ENCODE measurements around the gene COPS7B.

The COPS7B gene

GRCh38 chr2:231786177-231786916 is at the start of gene COPS7B (continued):
- TF ChIP-seq AEBP2 (tag by site-specific recombination; IDR thresholded peaks at IDR 0.05; ENCODE audit: borderline replicate concordance) (0 out of 2 replicates have a peak, but pooled peaks have one; percentile 19), ZNF133 (tag by site-specific recombination; IDR thresholded peaks at IDR 0.05) (peak; percentile 22; the same call in 1 of the 2 replicates), ZNF221 (tag by site-specific recombination; IDR thresholded peaks at IDR 0.05; ENCODE audit: borderline replicate concordance) (no peak), ZSCAN4 (tag by site-specific recombination; IDR thresholded peaks at IDR 0.05) (peak; percentile 74), ZNF350 (tag by site-specific recombination; IDR thresholded peaks at IDR 0.05) (no peak), ZNF555 (tag by site-specific recombination; conservative IDR thresholded peaks at IDR 0.05) (no peak), ZIC2 (tag by site-specific recombination; IDR thresholded peaks at IDR 0.05) (peak; percentile 78), ZNF121 (tag by site-specific recombination; IDR thresholded peaks at IDR 0.05) (0 out of 2 replicates have a peak, but pooled peaks have one; percentile 9), ZBTB8A (tag by site-specific recombination; IDR thresholded peaks at IDR 0.05) (peak; percentile 62), ZNF777 (tag by site-specific recombination; IDR thresholded peaks at IDR 0.05; ENCODE audit: borderline replicate concordance) (peak; percentile 69), ZSCAN18 (tag by site-specific recombination; IDR thresholded peaks at IDR 0.05) (peak; percentile 95), IKZF3 (tag by site-specific recombination; IDR thresholded peaks at IDR 0.05) (peak; percentile 64; the same call in 1 of the 2 replicates), ZNF776 (tag by site-specific recombination; IDR thresholded peaks at IDR 0.05; ENCODE audit: borderline replicate concordance) (no peak), ZNF610 (tag by site-specific recombination; IDR thresholded peaks at IDR 0.05; ENCODE audit: borderline replicate concordance) (peak; percentile 59; the same call in 1 of the 2 replicates), SCRT1 (tag by site-specific recombination; IDR thresholded peaks at IDR 0.05; ENCODE audit: borderline replicate concordance) (peak; percentile 32; the same call in 1 of the 2 replicates), YY1 (tag by site-specific recombination; IDR thresholded peaks at IDR 0.05) (peak; percentile 99), ZNF530 (tag by site-specific recombination; IDR thresholded peaks at IDR 0.05; ENCODE audit: low read depth) (no peak), MEIS1 (CRISPR knock-in tag; IDR thresholded peaks at IDR 0.05; ENCODE audit: borderline replicate concordance) (no peak), ZNF558 (tag by site-specific recombination; IDR thresholded peaks at IDR 0.05) (no peak), RBAK (tag by site-specific recombination; IDR thresholded peaks at IDR 0.05) (no peak)
- TF ChIP-seq, protein P1, sequence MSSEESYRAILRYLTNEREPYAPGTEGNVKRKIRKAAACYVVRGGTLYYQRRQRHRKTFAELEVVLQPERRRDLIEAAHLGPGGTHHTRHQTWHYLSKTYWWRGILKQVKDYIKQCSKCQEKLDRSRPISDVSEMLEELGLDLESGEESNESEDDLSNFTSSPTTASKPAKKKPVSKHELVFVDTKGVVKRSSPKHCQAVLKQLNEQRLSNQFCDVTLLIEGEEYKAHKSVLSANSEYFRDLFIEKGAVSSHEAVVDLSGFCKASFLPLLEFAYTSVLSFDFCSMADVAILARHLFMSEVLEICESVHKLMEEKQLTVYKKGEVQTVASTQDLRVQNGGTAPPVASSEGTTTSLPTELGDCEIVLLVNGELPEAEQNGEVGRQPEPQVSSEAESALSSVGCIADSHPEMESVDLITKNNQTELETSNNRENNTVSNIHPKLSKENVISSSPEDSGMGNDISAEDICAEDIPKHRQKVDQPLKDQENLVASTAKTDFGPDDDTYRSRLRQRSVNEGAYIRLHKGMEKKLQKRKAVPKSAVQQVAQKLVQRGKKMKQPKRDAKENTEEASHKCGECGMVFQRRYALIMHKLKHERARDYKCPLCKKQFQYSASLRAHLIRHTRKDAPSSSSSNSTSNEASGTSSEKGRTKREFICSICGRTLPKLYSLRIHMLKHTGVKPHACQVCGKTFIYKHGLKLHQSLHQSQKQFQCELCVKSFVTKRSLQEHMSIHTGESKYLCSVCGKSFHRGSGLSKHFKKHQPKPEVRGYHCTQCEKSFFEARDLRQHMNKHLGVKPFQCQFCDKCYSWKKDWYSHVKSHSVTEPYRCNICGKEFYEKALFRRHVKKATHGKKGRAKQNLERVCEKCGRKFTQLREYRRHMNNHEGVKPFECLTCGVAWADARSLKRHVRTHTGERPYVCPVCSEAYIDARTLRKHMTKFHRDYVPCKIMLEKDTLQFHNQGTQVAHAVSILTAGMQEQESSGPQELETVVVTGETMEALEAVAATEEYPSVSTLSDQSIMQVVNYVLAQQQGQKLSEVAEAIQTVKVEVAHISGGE (tag by site-specific recombination; conservative IDR thresholded peaks at IDR 0.05; ENCODE audit: low read depth): peak; percentile 99
- TF ChIP-seq, protein P2, sequence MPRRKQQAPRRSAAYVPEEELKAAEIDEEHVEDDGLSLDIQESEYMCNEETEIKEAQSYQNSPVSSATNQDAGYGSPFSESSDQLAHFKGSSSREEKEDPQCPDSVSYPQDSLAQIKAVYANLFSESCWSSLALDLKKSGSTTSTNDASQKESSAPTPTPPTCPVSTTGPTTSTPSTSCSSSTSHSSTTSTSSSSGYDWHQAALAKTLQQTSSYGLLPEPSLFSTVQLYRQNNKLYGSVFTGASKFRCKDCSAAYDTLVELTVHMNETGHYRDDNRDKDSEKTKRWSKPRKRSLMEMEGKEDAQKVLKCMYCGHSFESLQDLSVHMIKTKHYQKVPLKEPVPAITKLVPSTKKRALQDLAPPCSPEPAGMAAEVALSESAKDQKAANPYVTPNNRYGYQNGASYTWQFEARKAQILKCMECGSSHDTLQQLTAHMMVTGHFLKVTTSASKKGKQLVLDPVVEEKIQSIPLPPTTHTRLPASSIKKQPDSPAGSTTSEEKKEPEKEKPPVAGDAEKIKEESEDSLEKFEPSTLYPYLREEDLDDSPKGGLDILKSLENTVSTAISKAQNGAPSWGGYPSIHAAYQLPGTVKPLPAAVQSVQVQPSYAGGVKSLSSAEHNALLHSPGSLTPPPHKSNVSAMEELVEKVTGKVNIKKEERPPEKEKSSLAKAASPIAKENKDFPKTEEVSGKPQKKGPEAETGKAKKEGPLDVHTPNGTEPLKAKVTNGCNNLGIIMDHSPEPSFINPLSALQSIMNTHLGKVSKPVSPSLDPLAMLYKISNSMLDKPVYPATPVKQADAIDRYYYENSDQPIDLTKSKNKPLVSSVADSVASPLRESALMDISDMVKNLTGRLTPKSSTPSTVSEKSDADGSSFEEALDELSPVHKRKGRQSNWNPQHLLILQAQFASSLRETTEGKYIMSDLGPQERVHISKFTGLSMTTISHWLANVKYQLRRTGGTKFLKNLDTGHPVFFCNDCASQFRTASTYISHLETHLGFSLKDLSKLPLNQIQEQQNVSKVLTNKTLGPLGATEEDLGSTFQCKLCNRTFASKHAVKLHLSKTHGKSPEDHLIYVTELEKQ (tag by site-specific recombination; IDR thresholded peaks at IDR 0.05; ENCODE audit: borderline replicate concordance): peak; percentile 72; the same call in 1 of the 2 replicates
- TF ChIP-seq, protein P3, sequence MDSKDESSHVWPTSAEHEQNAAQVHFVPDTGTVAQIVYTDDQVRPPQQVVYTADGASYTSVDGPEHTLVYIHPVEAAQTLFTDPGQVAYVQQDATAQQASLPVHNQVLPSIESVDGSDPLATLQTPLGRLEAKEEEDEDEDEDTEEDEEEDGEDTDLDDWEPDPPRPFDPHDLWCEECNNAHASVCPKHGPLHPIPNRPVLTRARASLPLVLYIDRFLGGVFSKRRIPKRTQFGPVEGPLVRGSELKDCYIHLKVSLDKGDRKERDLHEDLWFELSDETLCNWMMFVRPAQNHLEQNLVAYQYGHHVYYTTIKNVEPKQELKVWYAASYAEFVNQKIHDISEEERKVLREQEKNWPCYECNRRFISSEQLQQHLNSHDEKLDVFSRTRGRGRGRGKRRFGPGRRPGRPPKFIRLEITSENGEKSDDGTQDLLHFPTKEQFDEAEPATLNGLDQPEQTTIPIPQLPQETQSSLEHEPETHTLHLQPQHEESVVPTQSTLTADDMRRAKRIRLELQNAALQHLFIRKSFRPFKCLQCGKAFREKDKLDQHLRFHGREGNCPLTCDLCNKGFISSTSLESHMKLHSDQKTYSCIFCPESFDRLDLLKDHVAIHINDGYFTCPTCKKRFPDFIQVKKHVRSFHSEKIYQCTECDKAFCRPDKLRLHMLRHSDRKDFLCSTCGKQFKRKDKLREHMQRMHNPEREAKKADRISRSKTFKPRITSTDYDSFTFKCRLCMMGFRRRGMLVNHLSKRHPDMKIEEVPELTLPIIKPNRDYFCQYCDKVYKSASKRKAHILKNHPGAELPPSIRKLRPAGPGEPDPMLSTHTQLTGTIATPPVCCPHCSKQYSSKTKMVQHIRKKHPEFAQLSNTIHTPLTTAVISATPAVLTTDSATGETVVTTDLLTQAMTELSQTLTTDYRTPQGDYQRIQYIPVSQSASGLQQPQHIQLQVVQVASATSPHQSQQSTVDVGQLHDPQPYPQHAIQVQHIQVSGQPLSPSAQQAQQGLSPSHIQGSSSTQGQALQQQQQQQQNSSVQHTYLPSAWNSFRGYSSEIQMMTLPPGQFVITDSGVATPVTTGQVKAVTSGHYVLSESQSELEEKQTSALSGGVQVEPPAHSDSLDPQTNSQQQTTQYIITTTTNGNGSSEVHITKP (tag by site-specific recombination; IDR thresholded peaks at IDR 0.05): peak; percentile 55; the same call in 1 of the 2 replicates

Data from HEK293 (cell line).